ENCODE data around the gene TAOK1.
"Not testable (repeated sequence)": the region's sequence is repeated elsewhere in the genome, so short reads cannot be mapped to it uniquely, and the experiment has no call there.

The TAOK1 gene

DNA sequence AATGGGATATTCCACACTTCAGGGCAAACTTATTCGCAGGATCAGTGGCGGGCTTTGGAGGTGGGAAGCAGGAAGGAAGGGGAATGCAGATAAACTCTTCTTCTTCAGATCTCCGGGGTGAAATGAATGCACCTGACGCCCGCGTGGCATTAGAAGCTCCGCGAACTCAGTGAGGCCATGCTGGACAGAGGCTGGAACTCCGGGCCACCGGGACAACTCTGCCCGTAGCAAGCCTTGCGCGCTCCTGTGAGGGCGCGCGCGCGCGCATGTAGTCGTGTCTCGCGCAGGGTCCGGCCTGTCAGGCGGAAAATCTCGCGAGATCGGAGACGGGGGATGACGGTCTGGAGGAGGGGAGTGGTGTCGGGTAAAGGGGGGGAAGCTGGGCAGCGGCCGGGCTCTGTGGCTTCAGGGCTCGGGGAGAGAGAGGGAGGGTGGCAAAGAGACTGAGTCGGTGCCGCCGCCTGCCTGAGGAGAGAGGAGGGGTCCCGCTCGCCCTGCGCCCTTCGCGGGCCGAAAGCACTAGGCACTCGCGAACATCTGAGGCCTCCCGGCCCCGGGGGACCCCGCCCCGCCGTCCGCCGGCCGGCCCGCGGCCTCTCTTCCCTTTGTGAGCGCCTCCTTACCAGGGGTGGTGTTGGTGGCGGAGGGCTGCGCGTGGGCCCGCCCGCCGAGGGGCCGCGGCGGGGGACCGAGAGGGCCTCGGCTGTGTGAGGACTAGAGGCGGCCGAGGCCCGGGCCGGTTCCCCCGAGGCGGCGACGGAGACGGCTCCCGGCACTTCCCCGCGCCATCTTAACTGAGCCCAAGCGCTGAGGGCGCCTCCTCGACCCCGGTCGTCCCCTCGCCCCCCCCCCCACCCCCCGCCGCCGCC lies at the start of gene TAOK1:
TSS of gene TAOK1 (plus strand) at position 382 of the 869 bp plus-strand sequence. CDS start 61,186 bp downstream, outside the sequence.
- H3K79me2 ChIP-seq (ENCODE audit: control insufficient read depth, insufficient read depth, low read length, unreplicated experiment): peaks cover 43% of the 10 kb centered on the region
- peak within 1 kb of the TSS; percentile 72 for H3K27ac ChIP-seq (ENCODE audit: low read depth, low read length)
- peaks cover 19% of the 10 kb centered on the region for H3K4me1 ChIP-seq (ENCODE audit: control insufficient read depth, insufficient read depth, low read length, unreplicated experiment)
- peak within 1 kb of the TSS; percentile 99 for H3K4me3 ChIP-seq (ENCODE audit: low read depth, low read length)
- H3K27me3 ChIP-seq (ENCODE audit: insufficient read depth, low read length): no peaks in the 10 kb centered on the region
- no peaks in the 10 kb centered on the region for H3K36me3 ChIP-seq (ENCODE audit: insufficient read depth, low read length)
- peak within 1 kb of the TSS; percentile 96 for H2AFZ ChIP-seq (ENCODE audit: low read length, unreplicated experiment)

DNA sequence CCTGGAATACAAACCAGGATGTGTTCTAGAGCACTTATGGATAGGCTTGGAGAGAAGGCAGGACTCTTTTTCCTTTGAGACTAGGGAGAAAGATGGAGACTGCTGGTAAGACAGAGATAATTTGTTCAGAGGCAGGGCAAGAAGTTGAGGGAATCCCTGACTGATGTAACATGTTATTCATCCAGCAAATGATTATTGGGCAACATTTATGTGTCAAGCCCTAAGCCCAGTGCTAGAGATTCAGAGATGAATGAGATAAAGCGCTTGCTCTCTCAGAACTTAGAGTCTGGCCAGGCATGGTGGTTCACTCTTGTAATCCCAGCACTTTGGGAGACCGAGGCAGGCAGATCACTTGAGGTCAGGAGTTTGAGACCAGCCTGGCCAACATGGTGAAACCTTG lies 48.4 kb upstream of the TAOK1 start:
- no peak overlapping the region for H3K4me3 ChIP-seq (ENCODE audit: low read depth, low read length)
- H3K27me3 ChIP-seq (ENCODE audit: insufficient read depth, low read length): peaks cover 24% of the 10 kb centered on the region
- H3K36me3 ChIP-seq (ENCODE audit: insufficient read depth, low read length): no peaks in the 10 kb centered on the region
- H3K27ac ChIP-seq (ENCODE audit: low read depth, low read length): no peak overlapping the region
- no peaks in the 10 kb centered on the region for H3K4me1 ChIP-seq (ENCODE audit: control insufficient read depth, insufficient read depth, low read length, unreplicated experiment)
- no peak overlapping the region for H2AFZ ChIP-seq (ENCODE audit: low read length, unreplicated experiment)
- H3K79me2 ChIP-seq (ENCODE audit: control insufficient read depth, insufficient read depth, low read length, unreplicated experiment): no peaks in the 10 kb centered on the region

DNA sequence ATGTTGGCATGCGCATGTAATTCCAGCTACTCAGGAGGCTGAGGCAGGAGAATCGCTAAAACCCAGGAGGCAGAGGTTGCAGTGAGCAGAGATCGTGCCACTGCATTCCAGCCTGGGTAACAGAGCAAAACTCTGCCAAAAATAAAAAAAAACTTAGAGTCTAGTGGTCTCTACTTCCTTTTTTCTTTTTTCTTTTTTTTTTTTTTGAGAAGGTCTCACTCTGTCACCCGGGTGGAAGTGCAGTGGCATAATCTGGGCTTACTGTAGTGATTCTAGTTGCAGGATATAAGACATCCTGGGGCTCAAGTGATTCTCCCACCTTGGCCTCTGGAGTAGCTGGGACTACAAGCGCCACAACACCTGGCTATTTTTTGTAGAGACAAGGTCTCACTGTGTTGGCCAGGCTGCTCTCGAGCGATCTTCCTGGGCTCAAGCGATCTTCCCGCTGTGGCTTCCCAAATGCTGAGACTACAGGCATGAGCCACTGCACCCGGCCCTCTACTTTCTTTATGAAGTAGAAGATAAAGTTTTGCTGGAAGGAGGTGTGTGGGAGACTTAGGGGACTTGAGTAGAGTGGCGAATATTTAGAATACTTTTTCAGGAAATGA lies 47.9 kb upstream of the TAOK1 start:
- H3K36me3 ChIP-seq (ENCODE audit: insufficient read depth, low read length): no peaks in the 10 kb centered on the region
- no peak overlapping the region for H3K4me3 ChIP-seq (ENCODE audit: low read depth, low read length)
- peaks cover 24% of the 10 kb centered on the region for H3K27me3 ChIP-seq (ENCODE audit: insufficient read depth, low read length)
- H3K27ac ChIP-seq (ENCODE audit: low read depth, low read length): no peak overlapping the region
- H3K4me1 ChIP-seq (ENCODE audit: control insufficient read depth, insufficient read depth, low read length, unreplicated experiment): no peaks in the 10 kb centered on the region
- H2AFZ ChIP-seq (ENCODE audit: low read length, unreplicated experiment): no peak overlapping the region
- no peaks in the 10 kb centered on the region for H3K79me2 ChIP-seq (ENCODE audit: control insufficient read depth, insufficient read depth, low read length, unreplicated experiment)

DNA sequence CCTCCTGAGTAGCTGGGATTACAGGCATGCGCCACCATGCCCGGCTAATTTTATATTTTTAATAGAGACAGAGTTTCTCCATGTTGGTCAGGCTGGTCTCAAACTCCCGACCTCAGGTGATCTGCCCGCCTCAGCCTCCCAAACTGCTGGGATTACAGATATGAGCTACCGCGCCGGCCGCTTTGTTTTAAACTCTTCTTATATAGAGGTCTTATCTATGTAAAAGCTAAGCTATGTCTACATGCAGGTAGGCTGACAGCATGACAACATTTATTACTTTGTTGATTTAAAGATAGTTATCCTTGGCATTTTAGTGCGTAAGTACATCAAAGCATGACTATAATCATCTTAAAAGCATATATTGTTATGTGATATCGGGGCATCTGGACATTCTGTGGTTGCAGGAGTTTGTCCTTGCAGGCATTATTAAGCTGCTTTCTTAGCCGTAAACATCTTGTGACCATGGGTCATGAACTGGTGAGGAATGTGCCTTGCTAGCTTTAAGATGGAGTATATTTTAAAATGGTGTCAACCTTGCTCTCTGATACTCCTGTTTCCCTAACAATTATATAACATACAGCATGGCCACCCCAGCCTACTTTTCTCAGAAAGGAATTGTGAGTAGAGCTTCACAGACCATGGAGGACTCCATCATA lies 45.8 kb upstream of the TAOK1 start:
- H3K27ac ChIP-seq (ENCODE audit: low read depth, low read length): no peak overlapping the region
- H3K4me3 ChIP-seq (ENCODE audit: low read depth, low read length): no peak overlapping the region
- H3K27me3 ChIP-seq (ENCODE audit: insufficient read depth, low read length): peaks cover 24% of the 10 kb centered on the region
- no peaks in the 10 kb centered on the region for H3K36me3 ChIP-seq (ENCODE audit: insufficient read depth, low read length)
- H3K4me1 ChIP-seq (ENCODE audit: control insufficient read depth, insufficient read depth, low read length, unreplicated experiment): peaks cover 5% of the 10 kb centered on the region
- H3K79me2 ChIP-seq (ENCODE audit: control insufficient read depth, insufficient read depth, low read length, unreplicated experiment): no peaks in the 10 kb centered on the region
- H2AFZ ChIP-seq (ENCODE audit: low read length, unreplicated experiment): no peak overlapping the region

DNA sequence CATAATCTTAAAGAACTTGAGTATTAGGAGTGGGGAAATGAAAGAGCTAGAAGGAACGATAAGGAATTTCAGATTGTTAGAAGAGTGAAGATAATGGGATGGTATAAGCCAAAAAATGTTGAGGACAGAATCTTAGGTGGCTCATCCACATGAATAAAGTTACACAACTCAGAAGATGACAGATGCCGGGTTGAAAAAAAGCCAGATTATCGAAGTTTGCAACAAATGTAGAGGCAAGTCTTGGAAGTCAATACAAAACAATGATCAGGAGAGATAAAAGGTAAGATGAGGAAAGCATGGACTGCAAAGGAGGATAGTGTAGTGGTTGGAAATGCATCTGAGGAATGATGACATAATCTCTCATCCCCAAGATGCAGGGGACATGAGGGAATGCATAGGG lies 45.1 kb upstream of the TAOK1 start:
- H2AFZ ChIP-seq (ENCODE audit: low read length, unreplicated experiment): no peak overlapping the region
- H3K79me2 ChIP-seq (ENCODE audit: control insufficient read depth, insufficient read depth, low read length, unreplicated experiment): no peaks in the 10 kb centered on the region
- peaks cover 5% of the 10 kb centered on the region for H3K4me1 ChIP-seq (ENCODE audit: control insufficient read depth, insufficient read depth, low read length, unreplicated experiment)
- H3K4me3 ChIP-seq (ENCODE audit: low read depth, low read length): no peak overlapping the region
- H3K27ac ChIP-seq (ENCODE audit: low read depth, low read length): no peak overlapping the region
- peaks cover 24% of the 10 kb centered on the region for H3K27me3 ChIP-seq (ENCODE audit: insufficient read depth, low read length)
- no peaks in the 10 kb centered on the region for H3K36me3 ChIP-seq (ENCODE audit: insufficient read depth, low read length)

DNA sequence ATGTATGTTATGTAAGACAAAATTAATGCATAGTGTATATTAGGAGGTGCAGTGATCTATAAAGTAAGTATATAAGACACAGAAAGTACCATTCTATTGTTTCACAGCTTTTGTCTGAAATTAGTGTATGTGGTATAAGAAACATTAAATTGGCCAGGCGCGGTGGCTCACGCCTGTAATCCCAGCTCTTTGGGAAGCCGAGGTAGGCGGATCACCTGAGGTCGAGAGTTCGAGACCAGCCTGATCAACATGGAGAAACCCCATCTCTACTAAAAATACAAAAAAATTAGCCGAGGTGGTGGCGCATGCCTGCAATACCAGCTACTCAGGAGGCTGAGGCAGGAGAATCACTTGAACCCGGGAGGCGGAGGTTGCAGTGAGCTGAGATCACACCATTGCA lies 44.7 kb upstream of the TAOK1 start:
- H3K27me3 ChIP-seq (ENCODE audit: insufficient read depth, low read length): peaks cover 24% of the 10 kb centered on the region
- not testable (repeated sequence) for H3K4me3 ChIP-seq (ENCODE audit: low read depth, low read length); H2AFZ ChIP-seq (ENCODE audit: low read length, unreplicated experiment); H3K79me2 ChIP-seq (ENCODE audit: control insufficient read depth, insufficient read depth, low read length, unreplicated experiment); H3K36me3 ChIP-seq (ENCODE audit: insufficient read depth, low read length); H3K27ac ChIP-seq (ENCODE audit: low read depth, low read length); H3K4me1 ChIP-seq (ENCODE audit: control insufficient read depth, insufficient read depth, low read length, unreplicated experiment)

DNA sequence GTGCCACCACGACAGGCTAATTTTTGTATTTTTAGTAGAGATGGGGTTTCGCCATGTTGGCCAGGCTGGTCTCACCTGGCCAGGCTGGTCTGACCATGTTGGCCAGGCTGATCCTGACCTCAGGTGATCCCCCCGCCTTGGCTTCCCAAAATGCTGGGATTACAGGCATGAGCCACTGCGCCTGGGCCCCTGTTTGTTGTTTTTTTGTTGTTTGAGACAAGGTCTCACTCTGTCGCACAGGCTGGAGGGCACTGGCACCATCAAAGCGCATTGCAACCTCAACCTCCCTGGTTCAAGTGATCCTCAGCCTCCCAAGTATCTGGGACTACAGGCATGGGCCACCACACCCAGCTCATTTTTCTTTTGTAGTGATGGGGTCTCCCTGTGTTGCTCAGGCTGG lies 43.7 kb upstream of the TAOK1 start:
- H3K27ac ChIP-seq (ENCODE audit: low read depth, low read length): no peak overlapping the region
- H2AFZ ChIP-seq (ENCODE audit: low read length, unreplicated experiment): no peak overlapping the region
- no peaks in the 10 kb centered on the region for H3K79me2 ChIP-seq (ENCODE audit: control insufficient read depth, insufficient read depth, low read length, unreplicated experiment)
- no peaks in the 10 kb centered on the region for H3K36me3 ChIP-seq (ENCODE audit: insufficient read depth, low read length)
- H3K27me3 ChIP-seq (ENCODE audit: insufficient read depth, low read length): peaks cover 21% of the 10 kb centered on the region
- H3K4me3 ChIP-seq (ENCODE audit: low read depth, low read length): no peak overlapping the region
- peaks cover 5% of the 10 kb centered on the region for H3K4me1 ChIP-seq (ENCODE audit: control insufficient read depth, insufficient read depth, low read length, unreplicated experiment)

DNA sequence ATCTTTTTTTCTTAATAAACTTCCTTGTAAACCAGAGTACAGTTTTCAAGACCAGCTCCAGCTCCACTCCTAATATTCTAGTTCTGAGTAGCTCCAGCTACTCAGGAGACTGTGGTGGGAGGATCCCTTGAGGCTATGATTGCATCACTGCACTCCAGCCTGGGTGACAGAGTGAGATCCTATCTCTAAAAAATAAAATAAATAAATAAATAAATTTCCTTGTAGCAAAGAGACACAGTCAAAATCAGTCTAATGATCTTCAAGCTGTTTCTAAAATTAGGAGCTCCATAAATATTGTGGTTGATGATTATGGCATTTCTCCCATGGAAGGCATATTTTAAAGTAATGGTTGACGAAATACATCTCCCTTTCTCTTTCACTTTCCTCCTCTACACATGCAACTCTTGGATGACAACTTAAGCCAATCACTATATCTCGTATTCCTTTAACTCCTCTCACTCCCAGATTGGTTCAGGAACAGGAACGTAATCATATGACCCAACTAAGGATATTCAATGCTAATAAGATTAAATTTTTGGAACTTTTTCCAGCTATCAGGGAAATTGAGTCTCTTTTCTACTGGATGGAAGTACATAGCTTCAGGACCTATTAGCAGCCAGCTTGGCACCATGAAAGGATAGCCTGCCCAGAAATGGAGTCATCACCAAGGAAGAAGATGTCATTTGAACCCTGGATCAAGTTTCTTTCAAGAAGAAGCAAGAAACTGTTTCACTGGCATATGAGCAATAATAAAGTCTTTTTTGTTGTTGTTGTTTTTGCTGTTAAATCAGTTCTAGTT lies 42.1 kb upstream of the TAOK1 start:
- peaks cover 5% of the 10 kb centered on the region for H3K4me1 ChIP-seq (ENCODE audit: control insufficient read depth, insufficient read depth, low read length, unreplicated experiment)
- H3K79me2 ChIP-seq (ENCODE audit: control insufficient read depth, insufficient read depth, low read length, unreplicated experiment): no peaks in the 10 kb centered on the region
- H3K27ac ChIP-seq (ENCODE audit: low read depth, low read length): peak overlapping the region; percentile 65
- H3K27me3 ChIP-seq (ENCODE audit: insufficient read depth, low read length): peaks cover 20% of the 10 kb centered on the region
- H2AFZ ChIP-seq (ENCODE audit: low read length, unreplicated experiment): peak overlapping the region; percentile 74
- H3K36me3 ChIP-seq (ENCODE audit: insufficient read depth, low read length): no peaks in the 10 kb centered on the region
- H3K4me3 ChIP-seq (ENCODE audit: low read depth, low read length): peak overlapping the region; percentile 66

DNA sequence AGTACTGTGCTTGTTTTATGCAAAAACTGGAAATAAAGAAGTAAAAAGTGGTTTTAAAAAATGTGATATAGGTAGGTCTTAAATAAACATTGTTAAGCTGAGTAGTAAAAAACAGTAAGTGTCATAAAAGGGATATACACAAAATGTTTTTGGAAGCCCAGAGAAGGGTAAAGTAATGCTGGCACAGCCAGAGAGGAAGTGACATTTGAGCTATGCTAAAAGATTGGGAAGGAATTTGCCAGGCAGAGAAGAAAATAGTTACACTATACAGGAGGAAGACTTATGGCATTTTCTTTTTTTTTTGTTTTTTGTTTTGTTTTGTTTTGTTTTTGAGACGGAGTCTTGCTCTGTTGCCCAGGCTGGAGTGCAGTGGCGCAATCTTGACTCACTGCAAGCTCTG lies 40.8 kb upstream of the TAOK1 start:
- Histone ChIP-seq H3K4me3 (ENCODE audit: low read depth, low read length) (no peak overlapping the region), H3K27me3 (ENCODE audit: insufficient read depth, low read length) (peaks cover 10% of the 10 kb centered on the region), H3K4me1 (ENCODE audit: control insufficient read depth, insufficient read depth, low read length, unreplicated experiment) (peaks cover 5% of the 10 kb centered on the region), H3K27ac (ENCODE audit: low read depth, low read length) (no peak overlapping the region), H2AFZ (ENCODE audit: low read length, unreplicated experiment) (no peak overlapping the region), H3K79me2 (ENCODE audit: control insufficient read depth, insufficient read depth, low read length, unreplicated experiment) (no peaks in the 10 kb centered on the region), H3K36me3 (ENCODE audit: insufficient read depth, low read length) (no peaks in the 10 kb centered on the region)

DNA sequence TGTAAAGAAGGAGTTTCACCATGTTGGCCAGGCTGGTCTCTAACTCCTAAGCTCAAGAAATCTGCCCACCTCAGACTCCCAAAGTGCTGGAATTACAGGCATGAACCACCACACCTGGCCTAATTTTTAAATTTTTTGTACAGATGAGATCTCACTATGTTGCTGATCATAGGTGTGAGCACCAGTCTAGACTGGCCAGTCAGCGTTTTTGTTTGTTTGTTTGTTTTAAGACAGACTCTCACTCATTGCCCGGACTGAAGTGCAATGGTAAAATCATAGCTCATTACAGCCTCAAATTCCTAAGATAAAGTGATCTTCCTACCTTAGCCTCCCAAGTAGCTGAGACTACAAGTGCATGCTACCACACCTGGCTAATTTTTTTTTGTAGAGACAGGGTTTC lies 38.0 kb upstream of the TAOK1 start:
- H3K4me1 ChIP-seq (ENCODE audit: control insufficient read depth, insufficient read depth, low read length, unreplicated experiment): peaks cover 5% of the 10 kb centered on the region
- H3K4me3 ChIP-seq (ENCODE audit: low read depth, low read length): no peak overlapping the region
- H3K27me3 ChIP-seq (ENCODE audit: insufficient read depth, low read length): no peaks in the 10 kb centered on the region
- H3K79me2 ChIP-seq (ENCODE audit: control insufficient read depth, insufficient read depth, low read length, unreplicated experiment): no peaks in the 10 kb centered on the region
- H2AFZ ChIP-seq (ENCODE audit: low read length, unreplicated experiment): no peak overlapping the region
- H3K36me3 ChIP-seq (ENCODE audit: insufficient read depth, low read length): no peaks in the 10 kb centered on the region
- H3K27ac ChIP-seq (ENCODE audit: low read depth, low read length): no peak overlapping the region
